ENCODE measurements around the gene MARK4.
A peak's percentile ranks its signal among the peaks of the same experiment; 100 is the strongest.
"Not testable (repeated sequence)": the region's sequence is repeated elsewhere in the genome, so short reads cannot be mapped to it uniquely, and the experiment has no call there.

Gene MARK4

DNA sequence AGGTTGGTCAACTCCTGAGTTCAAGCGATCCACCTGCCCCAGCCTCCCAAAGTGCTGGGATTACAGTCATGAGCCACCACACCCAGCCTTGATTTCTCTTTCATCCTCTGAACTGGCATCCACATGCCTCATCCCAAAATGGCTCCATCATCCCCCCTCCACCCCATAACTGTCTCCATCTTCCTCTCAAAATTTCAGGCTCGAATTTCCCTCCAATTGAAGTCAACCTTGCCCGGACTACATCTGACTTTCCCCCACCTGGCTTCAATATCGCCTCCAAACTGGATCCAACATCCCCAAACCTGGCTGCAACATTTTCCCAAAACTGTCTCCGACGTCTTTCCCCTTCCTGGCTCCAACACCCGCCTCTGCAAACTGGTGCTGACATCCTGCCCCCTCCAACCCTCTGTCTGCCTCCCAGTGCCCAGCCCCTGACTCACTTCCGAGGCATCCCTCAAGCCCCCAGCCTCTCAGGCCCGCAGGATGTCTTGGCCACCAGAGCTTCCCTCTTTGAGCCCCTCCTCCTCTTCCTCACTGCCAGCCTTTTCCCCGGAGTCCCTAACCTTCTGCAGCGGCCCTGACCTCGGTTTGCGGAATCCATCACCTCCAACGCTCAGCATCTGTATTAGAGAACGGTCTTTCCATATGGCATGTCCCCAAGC lies 6.8 kb upstream of the MARK4 start:
- DNase-seq: no peak

DNA sequence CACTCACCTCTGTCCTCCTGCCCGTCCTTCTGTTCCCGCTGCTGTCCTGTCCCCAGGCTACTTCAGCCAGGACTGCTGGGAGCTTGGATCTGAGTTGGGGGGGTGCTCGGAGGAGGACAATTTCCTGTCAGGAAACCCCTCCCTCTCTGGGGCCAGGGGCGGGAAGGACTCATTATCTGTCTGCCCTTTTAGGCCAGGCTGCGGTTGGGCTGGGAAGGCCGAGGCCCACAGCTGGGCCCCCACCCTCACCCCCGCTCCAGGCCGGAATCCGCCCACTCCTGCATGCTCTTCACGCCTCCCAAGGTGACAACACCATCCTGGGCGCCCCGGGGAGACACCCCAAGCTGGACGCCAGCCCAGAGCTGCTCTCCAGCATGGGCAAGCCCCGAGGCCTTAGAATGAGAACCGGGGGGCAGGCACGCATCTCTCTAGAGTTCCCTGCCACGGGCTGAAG lies 5.7 kb upstream of the MARK4 start, which contains the start of gene EXOC3L2:
TSS of gene EXOC3L2 (minus strand) at position 74 of the 454 bp plus-strand sequence. CDS start 6,362 bp downstream, outside the sequence.
- no peak for DNase-seq

DNA sequence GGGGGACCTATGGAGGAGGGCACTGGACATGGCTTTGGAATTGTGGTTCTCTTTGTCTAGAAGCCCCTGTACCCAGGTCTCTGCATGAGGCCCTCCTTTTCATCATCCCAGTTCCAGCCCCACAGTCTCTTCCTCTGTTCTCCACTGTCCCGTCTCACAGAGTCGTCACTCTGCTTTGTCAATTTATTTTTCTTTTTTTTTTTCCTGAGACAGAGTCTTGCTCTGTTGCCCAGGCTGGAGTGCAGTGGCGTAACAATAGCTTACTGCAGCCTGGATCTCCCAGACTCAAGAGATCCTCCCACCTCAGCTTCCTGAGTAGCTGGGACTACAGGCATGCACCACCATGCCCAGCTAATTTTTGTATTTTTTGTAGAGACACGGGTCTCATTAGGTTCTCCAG lies 5.2 kb upstream of the MARK4 start:
- DNase-seq: no peak

DNA sequence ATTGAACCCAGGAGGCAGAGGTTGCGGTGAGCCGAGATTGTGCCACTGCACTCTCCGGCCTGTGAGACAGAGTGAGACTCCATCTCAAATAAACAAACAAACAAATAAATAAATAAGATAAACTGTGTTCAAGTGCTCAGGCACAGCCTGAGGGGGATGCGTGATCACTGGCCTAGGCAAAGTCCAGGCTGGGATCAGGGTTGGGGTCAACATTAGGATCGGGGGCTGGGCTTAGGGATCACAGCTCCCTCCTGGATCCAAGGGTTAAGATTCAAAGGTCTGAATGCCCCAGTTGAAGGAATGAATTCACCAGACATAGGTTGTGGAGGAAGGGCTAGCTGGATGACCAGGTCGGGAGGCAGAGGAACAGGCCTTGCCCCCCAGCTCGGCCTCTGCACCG lies 3.9 kb upstream of the MARK4 start:
- no peak for DNase-seq

DNA sequence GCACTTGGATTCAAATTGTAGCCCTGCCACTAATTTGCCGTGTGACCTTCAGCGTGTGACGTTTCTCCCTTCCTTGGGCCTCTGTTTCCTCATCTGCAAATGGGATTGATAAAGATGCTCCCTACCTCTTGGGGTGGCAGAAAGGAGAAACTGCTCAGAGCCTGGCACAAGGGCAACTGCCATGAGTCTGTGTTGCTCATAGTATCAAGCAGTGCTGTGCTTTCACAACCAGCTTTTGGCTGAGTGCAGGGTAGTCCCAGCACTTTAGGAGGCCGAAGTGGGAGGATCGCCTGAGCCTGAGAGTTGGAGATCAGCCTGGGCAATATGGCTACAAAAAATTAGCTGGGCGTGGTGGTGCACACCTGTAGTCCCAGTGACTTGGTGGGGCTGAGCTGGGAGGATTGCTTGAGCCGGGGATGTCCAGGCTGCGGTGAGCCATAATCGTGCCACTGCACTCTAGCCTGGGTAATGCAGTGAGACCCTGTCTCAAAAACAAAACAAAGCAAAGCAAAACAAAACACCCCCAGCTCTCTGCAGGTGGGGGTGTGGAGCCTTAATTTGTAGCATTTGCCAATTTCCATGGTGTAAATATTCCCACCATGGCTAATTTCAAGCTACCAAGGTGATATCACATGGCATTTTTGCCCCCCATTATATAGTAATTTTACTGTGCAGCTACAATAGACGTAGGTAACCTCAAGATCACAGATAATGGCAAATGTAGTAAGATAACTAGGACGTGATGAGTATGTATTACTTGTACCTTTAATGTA lies 1.6 kb upstream of the MARK4 start:
- no peak for DNase-seq

DNA sequence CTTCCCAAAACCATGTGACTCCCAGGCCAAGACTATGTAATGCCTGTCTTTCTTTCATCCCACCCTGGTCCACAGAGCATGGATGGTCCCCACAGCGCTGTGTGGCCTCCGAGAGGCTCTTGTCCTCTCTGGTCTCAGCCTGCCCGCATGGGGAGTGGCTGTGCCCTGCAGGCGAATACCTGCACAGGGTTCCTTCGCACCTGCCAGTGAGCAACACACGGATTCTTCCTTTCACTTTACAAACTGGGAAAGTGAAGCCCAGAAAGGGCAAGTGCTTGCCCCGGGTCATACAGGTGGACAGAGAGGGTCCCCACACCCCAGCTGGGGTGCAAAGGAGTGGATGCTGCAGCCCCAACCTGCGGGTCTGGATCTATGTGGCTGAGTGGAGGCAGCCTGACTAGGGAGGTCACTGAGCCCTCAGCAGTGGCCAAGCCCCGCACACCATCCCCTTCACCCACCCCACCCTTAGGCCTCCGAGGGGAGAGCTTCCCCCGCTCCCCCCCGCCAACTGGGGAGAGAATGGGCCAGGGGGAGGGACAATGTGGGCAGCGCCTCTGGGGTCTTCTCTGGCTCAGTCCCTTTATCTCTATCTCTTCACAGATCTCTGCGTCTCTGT lies 747 bp upstream of the MARK4 start:
- DNase-seq: no peak

DNA sequence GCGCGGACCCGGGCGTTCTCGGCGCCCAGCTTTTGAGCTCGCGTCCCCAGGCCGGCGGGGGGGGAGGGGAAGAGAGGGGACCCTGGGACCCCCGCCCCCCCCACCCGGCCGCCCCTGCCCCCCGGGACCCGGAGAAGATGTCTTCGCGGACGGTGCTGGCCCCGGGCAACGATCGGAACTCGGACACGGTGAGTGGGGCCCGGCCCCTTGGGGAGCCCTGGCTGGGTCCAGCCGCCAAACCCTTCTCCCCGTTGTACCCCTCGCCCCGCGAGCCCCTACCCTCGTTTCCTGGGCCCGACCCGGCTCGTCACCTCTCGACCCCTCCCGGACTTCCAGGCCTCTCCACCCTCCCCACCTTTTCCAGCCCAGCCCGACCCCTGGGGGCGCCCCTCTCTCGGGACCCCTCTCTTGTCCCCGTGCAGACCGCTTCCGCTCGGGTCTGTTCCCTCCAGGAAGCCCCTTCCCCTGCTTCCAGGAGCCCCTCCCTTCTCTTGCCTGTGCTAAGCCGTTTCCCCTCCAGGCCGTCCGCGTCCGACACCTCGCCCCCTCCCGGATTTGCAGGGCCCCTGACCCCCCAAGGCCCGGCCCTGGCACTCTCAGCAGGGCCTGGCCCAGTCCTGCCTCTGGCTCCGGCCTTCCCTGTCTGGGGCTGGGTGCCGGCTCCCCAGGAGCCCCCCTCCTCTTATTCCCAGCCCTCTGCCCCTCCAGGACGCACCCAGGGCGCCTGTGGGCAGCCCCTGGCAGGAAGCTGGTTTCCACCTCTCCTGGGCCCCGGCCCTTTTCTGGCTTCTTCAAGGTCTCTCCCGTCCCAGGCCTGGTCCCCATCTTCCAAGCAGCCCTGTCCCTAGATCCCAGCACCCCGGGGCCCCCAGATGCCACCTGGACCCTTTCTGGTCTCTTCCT lies 632 bp downstream of the MARK4 start:
- peak; percentile 15 for DNase-seq

DNA sequence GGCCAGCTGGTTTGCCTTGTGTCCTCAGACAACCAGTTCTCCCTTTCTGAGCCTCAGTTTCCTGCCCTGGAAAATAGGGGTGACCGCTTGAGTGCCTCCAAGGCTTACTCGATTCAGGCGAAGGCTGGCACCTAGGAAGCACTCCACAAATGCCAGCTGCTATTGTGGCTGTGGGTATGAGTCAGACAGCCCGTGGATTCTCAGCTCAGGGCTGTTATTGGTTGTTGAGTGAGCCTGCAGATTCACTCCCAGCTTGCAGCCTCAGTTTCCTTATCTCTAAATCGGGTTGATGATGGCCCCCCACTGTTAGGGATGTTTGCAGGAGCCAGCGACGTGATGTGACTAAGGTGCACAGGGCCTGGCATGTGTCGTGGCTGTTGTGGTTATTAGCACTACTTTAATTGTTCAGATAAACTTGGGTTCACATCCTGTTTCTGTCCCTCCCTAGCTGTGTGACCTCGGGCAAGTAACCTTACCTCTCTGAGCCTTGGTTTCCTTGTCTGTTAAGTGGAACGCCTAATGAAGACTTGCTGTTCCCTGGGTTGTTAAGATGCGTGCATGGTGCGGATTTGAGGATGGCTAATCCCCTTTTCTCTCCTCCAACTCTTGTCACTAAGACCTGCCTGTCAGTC lies 2.4 kb downstream of the MARK4 start:
- DNase-seq: peak; percentile 30

DNA sequence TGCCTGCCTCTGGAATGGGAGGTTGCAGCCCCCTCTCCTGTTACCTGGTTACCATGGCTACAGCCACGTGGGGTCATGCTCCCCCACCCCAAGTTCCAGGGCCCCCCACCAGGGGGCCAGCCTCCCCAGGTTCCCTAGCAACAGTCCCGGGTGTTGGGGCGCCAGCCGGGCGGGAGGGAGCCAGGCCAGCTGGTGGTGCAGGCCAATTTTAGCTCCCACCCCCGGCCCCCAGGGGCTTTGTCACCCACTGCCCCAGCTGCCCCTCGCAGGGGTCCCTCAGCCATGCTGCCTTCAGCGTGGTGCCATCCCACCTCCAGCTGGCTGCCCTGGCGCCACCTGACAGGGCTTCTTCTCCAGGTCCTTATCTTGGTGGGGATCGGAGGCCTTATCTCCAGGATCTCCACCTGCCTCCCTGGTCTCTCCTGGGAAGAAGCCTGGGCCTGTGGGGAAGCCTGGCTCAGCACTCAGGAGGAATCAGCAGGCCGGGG lies 3.0 kb downstream of the MARK4 start:
- DNase-seq: peak; percentile 14

DNA sequence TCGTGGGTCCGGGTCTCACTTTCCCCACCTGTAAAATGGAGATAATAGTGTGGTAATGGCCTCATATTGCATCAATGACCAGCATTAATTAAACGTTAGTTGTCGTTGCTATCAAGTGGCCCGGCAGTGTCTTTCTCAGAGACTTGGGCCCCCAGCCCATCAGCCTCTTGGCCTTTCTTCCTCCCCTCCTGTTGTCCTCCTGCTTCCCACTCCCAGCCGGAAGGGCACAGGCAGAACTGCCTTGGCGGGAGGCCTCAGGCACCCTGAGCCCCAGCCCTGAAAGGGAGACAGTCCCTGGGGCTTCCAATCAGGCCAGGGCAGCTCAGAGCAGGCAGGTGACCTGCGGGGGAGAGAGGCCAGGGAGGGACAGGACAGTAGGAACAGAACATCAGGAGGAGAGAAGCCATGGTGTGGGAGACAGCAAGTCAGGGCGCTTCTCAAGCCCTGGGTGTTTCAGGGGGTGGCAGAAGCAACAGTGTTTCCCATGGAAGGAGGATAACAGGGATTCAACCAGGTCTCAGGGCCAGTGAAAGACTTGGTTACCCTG lies 4.6 kb downstream of the MARK4 start:
- no peak for DNase-seq

DNA sequence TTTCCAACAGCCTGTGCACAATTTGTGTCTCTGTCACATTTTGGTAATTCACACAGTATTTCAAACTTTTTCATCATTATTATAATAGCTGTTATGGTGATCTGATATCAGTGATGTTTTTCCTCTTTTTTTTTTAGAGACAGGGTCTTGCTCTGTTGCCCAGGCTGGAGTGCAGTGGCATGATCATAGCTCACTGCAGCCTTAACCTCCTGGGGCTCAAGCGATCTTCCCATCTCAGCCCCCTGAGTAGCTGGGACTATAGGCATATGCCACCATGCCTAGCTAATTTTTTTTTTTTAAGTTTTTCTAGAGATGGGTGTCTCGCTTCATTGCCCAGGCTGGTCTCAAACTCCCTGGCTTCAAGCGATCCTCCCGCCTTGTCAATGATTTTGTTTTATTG lies 5.8 kb downstream of the MARK4 start:
- no peak for DNase-seq

DNA sequence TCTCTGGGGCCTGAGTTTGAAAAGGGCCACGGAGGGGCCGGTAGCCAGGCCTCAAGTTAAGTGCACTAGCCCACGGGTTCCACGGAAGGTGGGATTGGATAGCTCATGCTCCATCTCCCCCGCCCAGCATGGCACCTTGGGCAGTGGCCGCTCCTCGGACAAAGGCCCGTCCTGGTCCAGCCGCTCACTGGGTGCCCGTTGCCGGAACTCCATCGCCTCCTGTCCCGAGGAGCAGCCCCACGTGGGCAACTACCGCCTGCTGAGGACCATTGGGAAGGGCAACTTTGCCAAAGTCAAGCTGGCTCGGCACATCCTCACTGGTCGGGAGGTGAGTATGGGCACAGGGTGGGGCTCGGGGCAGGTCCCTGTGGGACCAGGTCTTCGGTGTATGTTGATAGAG lies 7.8 kb downstream of the MARK4 start:
- DNase-seq: no peak

DNA sequence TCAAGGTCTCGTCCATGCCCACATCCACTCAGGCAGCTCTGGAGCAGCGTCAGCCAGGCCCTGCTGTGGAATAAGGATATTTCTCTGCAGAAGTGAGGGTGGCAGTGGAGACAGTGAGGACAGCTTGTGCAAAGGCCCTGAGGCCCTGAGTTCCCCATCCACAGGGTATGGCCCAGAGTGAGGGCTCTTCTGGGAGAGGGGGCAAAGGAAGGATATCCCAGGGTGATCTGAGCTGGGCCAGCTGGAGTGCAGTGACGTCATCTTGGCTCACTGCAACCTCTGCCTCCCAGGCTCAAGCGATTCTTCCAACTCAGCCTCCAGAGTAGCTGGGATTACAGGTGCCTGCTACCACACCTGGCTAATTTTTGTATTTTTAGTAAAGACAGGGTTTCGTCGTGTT lies 11.5 kb downstream of the MARK4 start:
- DNase-seq: no peak

DNA sequence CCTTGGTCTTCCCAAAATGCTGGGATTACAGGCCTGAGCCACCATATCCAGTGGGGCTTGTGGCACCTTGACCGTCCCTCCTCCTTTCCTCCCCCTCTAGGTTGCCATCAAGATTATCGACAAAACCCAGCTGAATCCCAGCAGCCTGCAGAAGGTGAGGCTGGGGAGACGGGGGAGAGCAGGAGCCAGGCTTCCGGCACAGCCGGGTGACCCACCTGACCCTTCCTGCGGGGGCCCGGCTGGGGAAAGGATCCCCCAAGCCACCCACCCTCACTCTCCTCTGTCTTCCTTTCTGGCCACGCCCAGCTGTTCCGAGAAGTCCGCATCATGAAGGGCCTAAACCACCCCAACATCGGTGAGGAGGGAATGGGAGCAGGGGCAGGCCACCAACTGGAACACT lies 11.9 kb downstream of the MARK4 start:
- DNase-seq: no peak

DNA sequence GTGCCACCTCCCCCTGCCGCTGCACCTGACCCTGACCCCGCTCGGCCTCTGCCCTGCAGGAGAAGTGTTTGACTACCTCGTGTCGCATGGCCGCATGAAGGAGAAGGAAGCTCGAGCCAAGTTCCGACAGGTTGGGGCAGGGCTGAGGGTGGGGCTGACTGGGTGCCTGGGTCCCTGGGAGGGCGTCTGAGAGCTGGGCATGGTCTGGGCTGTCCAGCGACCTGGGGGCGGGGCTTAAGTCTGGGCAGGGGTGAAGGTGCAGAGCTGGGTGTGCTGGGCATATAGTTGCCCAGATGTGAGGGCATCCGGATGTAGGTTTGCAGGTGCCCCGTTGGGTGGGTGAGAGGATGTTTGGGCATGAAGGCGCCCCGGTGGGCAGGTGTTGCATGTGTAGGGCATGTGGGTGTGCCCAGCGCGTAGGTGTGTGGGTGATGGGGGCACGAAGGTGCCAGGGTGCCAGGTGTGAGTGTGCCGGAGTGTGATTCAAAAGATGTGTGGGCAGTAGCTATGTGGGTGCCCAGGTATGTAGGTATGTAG lies 13.8 kb downstream of the MARK4 start:
- no peak for DNase-seq

DNA sequence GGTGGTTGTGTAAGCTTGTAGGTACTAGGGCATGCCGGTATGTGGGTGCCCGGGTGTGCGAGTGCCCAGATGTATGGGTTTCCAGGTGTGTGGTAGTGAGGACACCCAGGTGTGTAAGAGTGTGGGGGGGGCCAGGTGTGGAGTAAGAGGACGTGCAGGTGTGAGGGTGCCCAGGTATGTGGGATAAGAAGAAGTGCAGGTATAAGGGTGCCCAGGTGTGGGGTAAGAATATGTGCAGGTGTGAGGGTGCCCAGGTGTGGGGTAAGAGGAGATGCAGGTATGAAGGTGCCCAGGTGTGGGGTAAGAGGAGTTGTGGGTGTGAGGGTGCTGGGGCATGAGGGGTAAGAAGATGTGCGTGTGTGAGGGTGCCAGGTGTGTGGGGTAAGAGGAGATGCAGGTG lies 14.3 kb downstream of the MARK4 start:
- DNase-seq: no peak

DNA sequence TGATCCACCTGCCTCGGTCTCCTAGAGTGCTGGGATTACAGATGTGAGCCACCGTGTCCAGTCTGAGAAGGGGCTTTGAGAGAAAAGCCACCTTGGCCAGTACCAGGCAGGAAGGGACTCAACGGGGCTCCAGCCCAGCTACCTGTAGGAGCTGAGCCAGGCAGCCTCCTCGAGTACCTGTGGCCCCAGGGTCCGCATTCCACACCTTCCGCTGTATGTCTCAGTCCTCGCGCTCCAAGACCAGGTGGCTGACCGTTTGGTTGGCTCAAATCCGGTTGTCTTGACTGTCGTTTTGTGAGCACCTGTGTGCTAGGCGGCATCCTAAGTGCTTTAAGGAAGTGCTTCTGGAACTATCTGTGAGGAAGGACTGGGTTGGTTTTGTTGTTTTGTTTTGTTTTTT lies 16.2 kb downstream of the MARK4 start:
- no peak for DNase-seq

DNA sequence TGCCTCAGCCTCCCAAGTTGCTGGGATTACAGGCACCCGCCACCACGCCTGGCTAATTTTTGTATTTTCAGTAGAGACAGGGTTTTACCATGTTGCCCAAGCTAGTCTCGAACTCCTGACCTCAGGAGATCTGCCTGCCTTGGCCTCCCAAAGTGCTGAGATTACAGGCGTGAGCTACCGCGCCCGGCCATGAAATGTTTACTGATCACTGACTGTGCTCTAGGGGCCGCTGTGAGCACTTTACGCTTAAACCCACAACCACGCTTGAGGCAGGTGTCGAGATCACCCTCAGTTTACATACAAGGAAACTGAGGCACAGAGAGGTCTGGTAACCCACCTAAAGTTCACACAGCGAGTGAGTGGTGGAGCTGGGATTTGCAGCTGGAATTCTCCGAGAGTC lies 18.9 kb downstream of the MARK4 start:
- DNase-seq: not testable (repeated sequence)

DNA sequence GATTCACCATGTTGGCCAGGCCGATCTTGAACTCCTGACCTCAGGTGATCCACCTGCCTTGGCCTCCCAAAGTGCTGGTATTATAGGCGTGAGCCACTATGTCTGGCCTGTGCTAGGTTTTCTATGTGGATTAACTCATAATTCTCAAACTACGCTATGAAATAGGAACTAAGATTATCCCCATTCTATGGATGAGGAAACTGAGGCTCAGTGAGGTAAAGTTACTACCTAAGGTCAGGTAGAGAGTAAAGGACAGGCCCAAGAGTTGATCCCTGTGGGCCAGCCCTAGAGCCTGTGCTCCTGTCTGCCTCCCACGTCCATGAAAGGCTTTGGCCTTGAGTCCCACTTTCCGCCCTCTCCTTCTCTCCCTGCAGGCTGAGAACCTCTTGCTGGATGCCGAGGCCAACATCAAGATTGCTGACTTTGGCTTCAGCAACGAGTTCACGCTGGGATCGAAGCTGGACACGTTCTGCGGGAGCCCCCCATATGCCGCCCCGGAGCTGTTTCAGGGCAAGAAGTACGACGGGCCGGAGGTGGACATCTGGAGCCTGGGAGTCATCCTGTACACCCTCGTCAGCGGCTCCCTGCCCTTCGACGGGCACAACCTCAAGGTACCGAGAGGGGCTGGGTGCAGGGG lies 20.1 kb downstream of the MARK4 start:
- no peak for DNase-seq

DNA sequence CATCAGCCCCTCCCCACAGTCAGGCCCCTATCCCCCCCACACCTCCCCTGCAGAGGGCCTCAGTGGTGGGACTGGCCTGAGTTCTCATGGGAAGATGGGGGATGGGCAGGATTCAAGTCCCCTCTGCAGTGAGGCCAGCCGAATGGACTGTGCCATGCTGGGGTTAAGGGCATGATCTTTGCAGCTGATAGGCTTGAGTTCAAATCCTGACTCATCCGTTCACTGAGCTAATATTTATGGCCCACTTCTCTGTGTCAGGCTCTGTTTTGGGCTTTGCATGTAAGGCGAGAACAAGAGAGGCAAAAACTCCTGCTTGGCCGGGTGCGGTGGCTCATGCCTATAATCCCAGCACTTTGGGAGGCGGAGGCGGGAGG lies 20.7 kb downstream of the MARK4 start:
- DNase-seq: no peak

DNA sequence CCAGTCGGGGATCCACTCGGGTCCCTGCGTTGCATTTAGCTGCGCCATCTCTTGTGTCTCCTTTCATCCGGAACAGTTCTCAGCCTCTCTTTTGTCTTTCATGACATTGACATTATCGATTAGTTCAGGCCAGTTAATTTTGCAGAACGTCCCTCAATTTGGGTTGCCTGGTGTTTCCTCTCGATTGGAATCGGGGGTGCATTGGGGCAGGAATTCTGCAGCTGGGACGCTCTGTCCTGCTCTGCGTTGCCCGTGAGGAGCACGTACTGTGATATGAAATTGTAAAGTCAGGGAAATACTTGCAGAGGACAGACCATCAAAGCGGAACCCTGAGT lies 22.4 kb downstream of the MARK4 start:
- no peak for DNase-seq

Data from CD4-positive, alpha-beta T cell treated with Interleukin-12 subunit alpha and Interleukin-12 subunit beta, for 1 hour (primary cell).